CD4-positive, alpha-beta T cell (primary cell): Measurements from ENCODE around the gene POGZ. TPM values are rescaled to one million over a fixed set of nuclear protein-coding genes. Genes with fewer than 3 reads are reported as not detected.

ENCODE experiments used
- ATAC-seq: fragments of 200-7000 bp; cut with Tn5 transposase; one replicate; pipeline ENCODE4 v1.10.0; 2022; ENCODE audit warnings: mild to moderate bottlenecking; ENCODE audit not compliant: poor library complexity
- CTCF ChIA-PET: fragments of 350-600 bp; sonication (Branson Sonifier 250); formaldehyde crosslinking; loops from one replicate; lab custom pipeline; 2021; ENCODE audit warnings: antibody characterized with exemption, inconsistent platforms; lab: Charles Lee
- POLR2A ChIA-PET: fragments of 350-600 bp; sonication (Branson Sonifier 250); formaldehyde crosslinking; loops from one replicate; lab custom pipeline; 2021; ENCODE audit warnings: antibody characterized with exemption, inconsistent platforms; lab: Charles Lee
- DNase-seq, 14 experiments: peaks; one replicate each; pipeline ENCODE4 v3.0.0-alpha.2; 2013 to 2020; ENCODE audit warnings: mixed read lengths in 2 of 14
- H3K27ac ChIP-seq, 2 donors: one replicate each; pipeline versions ENCODE4 v1.5.1 to v1.7.0; 2013; ENCODE audit warnings: low read length in 2 of 2, low read depth in 1 of 2, mild to moderate bottlenecking in 1 of 2
- H3K27me3 ChIP-seq, 2 experiments: 1 replicate in 1 of 2; 2 replicates in 1 of 2; pipeline versions ENCODE4 v1.6.1 to v1.7.0; 2013; ENCODE audit warnings: low read length in 2 of 2, control low read depth in 1 of 2, mild to moderate bottlenecking in 1 of 2, moderate library complexity in 1 of 2; ENCODE audit not compliant: insufficient read depth in 2 of 2, control insufficient read depth in 1 of 2
- H3K36me3 ChIP-seq: one replicate; pipeline ENCODE4 v1.6.1; 2013; ENCODE audit warnings: low read length, control low read depth; ENCODE audit not compliant: insufficient read depth
- H3K4me1 ChIP-seq: one replicate; pipeline ENCODE4 v1.6.1; 2013; ENCODE audit warnings: low read length, control low read depth; ENCODE audit not compliant: insufficient read depth
- H3K4me3 ChIP-seq: one replicate; pipeline ENCODE4 v1.5.1; 2013; ENCODE audit warnings: mild to moderate bottlenecking, low read length, moderate library complexity
- H3K9me3 ChIP-seq, 2 experiments: 1 replicate in 1 of 2; 2 replicates in 1 of 2; pipeline versions ENCODE4 v1.6.1 to v1.7.0; 2013; ENCODE audit warnings: low read length in 2 of 2, mild to moderate bottlenecking in 2 of 2, control low read depth in 1 of 2, moderate library complexity in 1 of 2; ENCODE audit not compliant: control insufficient read depth in 1 of 2, insufficient read depth in 1 of 2
- H3K27ac Mint-ChIP-seq: one replicate; pipeline ENCODE4 v1.8.0; 2020; ENCODE audit warnings: mixed read lengths
- H3K27me3 Mint-ChIP-seq: one replicate; pipeline ENCODE4 v1.8.0; 2021; ENCODE audit warnings: mixed read lengths
- H3K36me3 Mint-ChIP-seq: one replicate; pipeline ENCODE4 v1.8.0; 2021; ENCODE audit warnings: low read depth, mixed read lengths
- H3K4me1 Mint-ChIP-seq: one replicate; pipeline ENCODE4 v1.8.0; 2021; ENCODE audit warnings: low read depth, mixed read lengths
- H3K4me3 Mint-ChIP-seq: one replicate; pipeline ENCODE4 v1.8.0; 2020; ENCODE audit warnings: mild to moderate bottlenecking, mixed read lengths
- H3K9me3 Mint-ChIP-seq: one replicate; pipeline ENCODE4 v1.8.0; 2020; ENCODE audit warnings: mixed read lengths
- CTCF ChIP-seq: fragments of 200-600 bp; IDR thresholded peaks from one replicate; pipeline ENCODE4 v1.8.0; 2022; ENCODE audit warnings: antibody characterized with exemption, mild to moderate bottlenecking
- intact Hi-C, 2 experiments: fragments of 100-400 bp; cut with DNase I in 1 of 2; cut with micrococcal nuclease in 1 of 2; formaldehyde crosslinking; loops; one replicate each; pipeline versions ENCODE4 v1.15.1 to v1.9.0; 2023 to 2025; cut with DNase I, micrococcal nuclease
- total RNA-seq, 174 experiments: library from RNA in 2 of 174; stranded (reverse) in 2 of 174; gene quantifications; one replicate each; pipeline ENCODE4 v1.2.3 and lab custom pipeline; 2021 to 2026

POGZ gene
- total RNA-seq, 2 experiments from 2014 or later, result 97.8 to 99.4 TPM

GRCh38 chr1:151493042-151493441 is 33.7 kb upstream of the POGZ start:
- ChIA-PET POLR2A (no interaction called here), CTCF (no interaction called here)
- TF ChIP-seq CTCF, result no peak
- ATAC-seq (no peak), DNase-seq (no peak)
- Histone ChIP-seq H3K9me3 (no peaks in the 10 kb centered on the region), H3K4me3 (no peak overlapping the region), H3K36me3 (no peaks in the 10 kb centered on the region), H3K4me1 (no peaks in the 10 kb centered on the region), H3K27me3 (no peaks in the 10 kb centered on the region), H3K27ac (no peak overlapping the region)
- no peak overlapping the region for H3K27ac Mint-ChIP-seq
- no peaks in the 10 kb centered on the region for H3K4me1 Mint-ChIP-seq
- intact Hi-C loops, result no loop called here
- no peaks in the 10 kb centered on the region for H3K27me3 Mint-ChIP-seq
- H3K9me3 Mint-ChIP-seq, result no peaks in the 10 kb centered on the region
- no peak overlapping the region for H3K4me3 Mint-ChIP-seq
- no peaks in the 10 kb centered on the region for H3K36me3 Mint-ChIP-seq

DNA sequence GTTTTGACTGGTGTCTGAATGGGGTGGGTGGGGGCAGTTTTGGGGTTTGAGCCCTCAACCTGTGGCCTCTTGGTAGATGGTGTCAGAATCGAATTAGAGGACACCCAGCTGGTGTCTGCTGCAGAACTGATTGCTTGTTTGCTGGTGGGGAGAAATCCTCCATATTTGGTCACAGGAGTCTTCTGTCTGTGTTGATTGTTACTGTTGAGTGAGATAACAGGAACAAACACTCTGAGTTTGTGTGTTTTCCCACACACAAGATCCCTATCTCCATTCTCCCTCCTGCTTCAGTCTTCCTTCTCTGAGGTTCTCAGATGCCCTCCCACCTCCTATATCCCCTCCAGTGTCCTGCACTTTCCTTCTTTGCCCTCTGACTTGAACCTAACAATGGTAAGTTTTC is 32.8 kb upstream of the POGZ start:
- H3K36me3 Mint-ChIP-seq, result no peaks in the 10 kb centered on the region
- Histone ChIP-seq H3K9me3 (no peaks in the 10 kb centered on the region), H3K36me3 (no peaks in the 10 kb centered on the region), H3K27me3 (no peaks in the 10 kb centered on the region), H3K27ac (no peak overlapping the region), H3K4me1 (no peaks in the 10 kb centered on the region), H3K4me3 (no peak overlapping the region)
- no peaks in the 10 kb centered on the region for H3K4me1 Mint-ChIP-seq
- POLR2A ChIA-PET, result no interaction called here
- no peaks in the 10 kb centered on the region for H3K9me3 Mint-ChIP-seq
- intact Hi-C loops, result no loop called here
- no peak for TF ChIP-seq CTCF
- ATAC-seq (no peak), DNase-seq (no peak)
- H3K27me3 Mint-ChIP-seq, result no peaks in the 10 kb centered on the region
- CTCF ChIA-PET, result no interaction called here
- H3K4me3 Mint-ChIP-seq, result no peak overlapping the region
- no peak overlapping the region for H3K27ac Mint-ChIP-seq

DNA sequence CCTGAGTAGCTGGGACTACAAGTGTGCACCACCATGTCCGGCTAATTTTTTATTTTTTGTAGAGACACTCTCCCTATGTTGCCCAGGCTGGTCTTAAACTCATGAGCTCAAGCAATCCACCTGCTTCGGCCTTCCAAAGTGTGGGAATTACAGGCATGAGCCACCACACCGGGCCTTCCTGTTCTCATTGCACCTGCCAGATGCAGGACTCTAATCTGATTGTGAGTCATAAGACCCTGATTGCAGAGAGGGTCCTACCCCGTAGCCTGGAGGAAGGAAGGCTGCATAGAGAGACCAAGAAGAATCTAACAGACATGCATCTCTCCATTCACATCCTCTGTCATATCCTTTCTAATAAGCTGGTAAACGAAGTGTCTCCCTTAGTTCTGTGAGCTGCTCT is 32.3 kb upstream of the POGZ start:
- Histone ChIP-seq H3K4me3 (no peak overlapping the region), H3K27me3 (no peaks in the 10 kb centered on the region), H3K27ac (no peak overlapping the region), H3K36me3 (no peaks in the 10 kb centered on the region), H3K9me3 (no peaks in the 10 kb centered on the region), H3K4me1 (no peaks in the 10 kb centered on the region)
- Mint-ChIP-seq H3K9me3 (no peaks in the 10 kb centered on the region), H3K27me3 (no peaks in the 10 kb centered on the region), H3K36me3 (no peaks in the 10 kb centered on the region), H3K27ac (no peak overlapping the region), H3K4me3 (no peak overlapping the region), H3K4me1 (no peaks in the 10 kb centered on the region)
- TF ChIP-seq CTCF, result no peak
- ChIA-PET CTCF (no interaction called here), POLR2A (no interaction called here)
- intact Hi-C loops, result no loop called here
- no peak for ATAC-seq
- no peak for DNase-seq
